ENCODE results near the gene B2M. TPM values are rescaled to one million over a fixed set of nuclear protein-coding genes. Genes with fewer than 3 reads are reported as not detected.
"Not testable (repeated sequence)": the region's sequence is repeated elsewhere in the genome, so short reads cannot be mapped to it uniquely, and the experiment has no call there.

Gene B2M
- polyA plus RNA-seq, 1 donor (not counting 4 experiments of a cell fraction or from before 2014, with no cell fraction given) = 3,098 TPM

- no peak for DNase-seq (ENCODE audit: low read depth, low spot score)
- no peaks in the 10 kb centered on the region for H3K36me3 ChIP-seq (ENCODE audit: control insufficient read depth in 2 of 2, extremely low read depth in 1 of 2, insufficient read depth in 2 of 2, low read length in 2 of 2)
- no peak overlapping the region for H2AFZ ChIP-seq (ENCODE audit: control insufficient read depth, low read length)
- H3K79me2 ChIP-seq (ENCODE audit: control insufficient read depth, insufficient read depth, low read length) = no peaks in the 10 kb centered on the region
- no peaks in the 10 kb centered on the region for H3K4me1 ChIP-seq (ENCODE audit: control insufficient read depth, extremely low read depth, insufficient read depth, low read length)
- no peak overlapping the region for H3K9ac ChIP-seq (ENCODE audit: control insufficient read depth, extremely low read depth, insufficient read depth, low read length)
- FAIRE-seq = no peak
- H3K4me3 ChIP-seq (ENCODE audit: control insufficient read depth in 2 of 3, extremely low read depth in 1 of 3, insufficient read depth in 2 of 3, low read depth in 1 of 3, low read length in 3 of 3) = no peak overlapping the region
- no peaks in the 10 kb centered on the region for H3K27me3 ChIP-seq (ENCODE audit: control insufficient read depth, extremely low read depth, insufficient read depth, low read length)
- H3K9me3 ChIP-seq (ENCODE audit: control insufficient read depth, low read depth, low read length) = no peaks in the 10 kb centered on the region
- no peak overlapping the region for H3K27ac ChIP-seq (ENCODE audit: control insufficient read depth, insufficient read depth, low read length)
- no peaks in the 10 kb centered on the region for H4K20me1 ChIP-seq (ENCODE audit: control insufficient read depth, extremely low read depth, insufficient read depth, low read length)
- TF ChIP-seq CTCF (optimal IDR thresholded peaks at IDR 0.05 in 1 of 3, IDR thresholded peaks at IDR 0.05 in 1 of 3, conservative IDR thresholded peaks at IDR 0.05 in 1 of 3; ENCODE audit: extremely low read depth in 1 of 3, insufficient read depth in 2 of 3, low read length in 3 of 3) (no peak), EZH2 (IDR thresholded peaks at IDR 0.05; ENCODE audit: low read length) (no peak)
- dilution Hi-C loops (cut with MboI; ENCODE audit: extremely low pct_ligation_motif_present, low sequenced_read_pairs) = no loop called here
- H3K4me2 ChIP-seq (ENCODE audit: control insufficient read depth, extremely low read depth, insufficient read depth, low read depth, low read length) = no peak overlapping the region
- H3K9me1 ChIP-seq (ENCODE audit: control insufficient read depth, extremely low read depth, insufficient read depth, low read length) = no peaks in the 10 kb centered on the region
Observed at GRCh38 chr15:44698641-44699040, 12.7 kb upstream of the B2M start.

- H3K27ac ChIP-seq (ENCODE audit: control insufficient read depth, insufficient read depth, low read length); H3K9me3 ChIP-seq (ENCODE audit: control insufficient read depth, low read depth, low read length); H4K20me1 ChIP-seq (ENCODE audit: control insufficient read depth, extremely low read depth, insufficient read depth, low read length); H3K4me3 ChIP-seq (ENCODE audit: control insufficient read depth in 2 of 3, extremely low read depth in 1 of 3, insufficient read depth in 2 of 3, low read depth in 1 of 3, low read length in 3 of 3); H3K9me1 ChIP-seq (ENCODE audit: control insufficient read depth, extremely low read depth, insufficient read depth, low read length); H3K9ac ChIP-seq (ENCODE audit: control insufficient read depth, extremely low read depth, insufficient read depth, low read length); dilution Hi-C loops (cut with MboI; ENCODE audit: extremely low pct_ligation_motif_present, low sequenced_read_pairs); H2AFZ ChIP-seq (ENCODE audit: control insufficient read depth, low read length); FAIRE-seq; H3K27me3 ChIP-seq (ENCODE audit: control insufficient read depth, extremely low read depth, insufficient read depth, low read length); H3K36me3 ChIP-seq (ENCODE audit: control insufficient read depth in 2 of 2, extremely low read depth in 1 of 2, insufficient read depth in 2 of 2, low read length in 2 of 2); H3K79me2 ChIP-seq (ENCODE audit: control insufficient read depth, insufficient read depth, low read length); H3K4me1 ChIP-seq (ENCODE audit: control insufficient read depth, extremely low read depth, insufficient read depth, low read length); H3K4me2 ChIP-seq (ENCODE audit: control insufficient read depth, extremely low read depth, insufficient read depth, low read depth, low read length); DNase-seq (ENCODE audit: low read depth, low spot score): not testable (repeated sequence)
Observed at GRCh38 chr15:44700676-44701075, 10.6 kb upstream of the B2M start.

GRCh38 chr15:44705986-44706385 is 5.3 kb upstream of the B2M start:
- H4K20me1 ChIP-seq (ENCODE audit: control insufficient read depth, extremely low read depth, insufficient read depth, low read length) = no peaks in the 10 kb centered on the region
- H3K27ac ChIP-seq (ENCODE audit: control insufficient read depth, insufficient read depth, low read length) = no peak overlapping the region
- TF ChIP-seq EZH2 (IDR thresholded peaks at IDR 0.05; ENCODE audit: low read length) = no peak
- no peak overlapping the region for H3K4me3 ChIP-seq (ENCODE audit: control insufficient read depth in 2 of 3, extremely low read depth in 1 of 3, insufficient read depth in 2 of 3, low read depth in 1 of 3, low read length in 3 of 3)
- FAIRE-seq = no peak
- dilution Hi-C loops (cut with MboI; ENCODE audit: extremely low pct_ligation_motif_present, low sequenced_read_pairs) = no loop called here
- DNase-seq (ENCODE audit: low read depth, low spot score) = no peak
- H3K9me1 ChIP-seq (ENCODE audit: control insufficient read depth, extremely low read depth, insufficient read depth, low read length) = no peaks in the 10 kb centered on the region
- H3K4me1 ChIP-seq (ENCODE audit: control insufficient read depth, extremely low read depth, insufficient read depth, low read length) = peaks cover 7% of the 10 kb centered on the region
- no peak overlapping the region for H3K9ac ChIP-seq (ENCODE audit: control insufficient read depth, extremely low read depth, insufficient read depth, low read length)
- no peaks in the 10 kb centered on the region for H3K36me3 ChIP-seq (ENCODE audit: control insufficient read depth in 2 of 2, extremely low read depth in 1 of 2, insufficient read depth in 2 of 2, low read length in 2 of 2)
- no peaks in the 10 kb centered on the region for H3K79me2 ChIP-seq (ENCODE audit: control insufficient read depth, insufficient read depth, low read length)
- no peak overlapping the region for H3K4me2 ChIP-seq (ENCODE audit: control insufficient read depth, extremely low read depth, insufficient read depth, low read depth, low read length)
- no peaks in the 10 kb centered on the region for H3K9me3 ChIP-seq (ENCODE audit: control insufficient read depth, low read depth, low read length)
- no peak overlapping the region for H2AFZ ChIP-seq (ENCODE audit: control insufficient read depth, low read length)
- no peaks in the 10 kb centered on the region for H3K27me3 ChIP-seq (ENCODE audit: control insufficient read depth, extremely low read depth, insufficient read depth, low read length)

All from keratinocyte (primary cell).